ENCODE measurements around the gene AQP6. TPM values are rescaled to one million over a fixed set of nuclear protein-coding genes. Genes with fewer than 3 reads are reported as not detected.

AQP6 gene
- total and polyA plus RNA-seq, 10 donors, result 0.03 to 0.36 TPM; not detected in 8

DNA sequence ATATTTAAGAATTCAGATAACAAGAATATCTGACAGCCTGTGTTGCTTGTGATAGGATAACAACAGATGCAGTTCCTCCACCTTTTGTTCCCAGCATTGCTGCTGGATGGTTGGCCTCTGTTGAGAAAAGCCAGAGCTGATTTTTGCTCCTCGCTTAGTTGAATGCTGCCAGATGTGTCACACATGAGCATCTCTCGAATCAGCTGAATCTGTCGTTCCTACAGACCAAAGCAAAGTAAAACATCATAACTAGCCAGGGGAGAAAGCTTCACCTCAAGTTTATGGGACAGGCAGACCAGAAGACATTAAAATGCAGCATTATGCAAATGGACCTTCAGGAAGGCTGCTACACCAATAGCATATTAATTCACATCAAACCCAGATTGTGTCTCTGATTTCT lies 32.4 kb downstream of the AQP6 start:
- Histone ChIP-seq H3K27me3 (replicated peaks in 1 of 7) (no peaks in the 10 kb centered on the region), H3K4me1 (peaks cover 0 to 11% (median 0%) of the 10 kb centered on the region in 6 donors), H3K9me3 (no peaks in the 10 kb centered on the region), H3K36me3 (peaks cover 0 to 59% (median 10%) of the 10 kb centered on the region in 6 donors), H3K4me3 (no peak overlapping the region), H3K27ac (no peak overlapping the region)
- intact Hi-C loops (cut with DNase I; ENCODE audit: low total_unique reads), result no loop called here
- 91 to 97% (median 95%) methylated on average over 3 of the region's 3 CpGs for whole genome bisulfite sequencing, 5 donors
- TF ChIP-seq, protein P1, sequence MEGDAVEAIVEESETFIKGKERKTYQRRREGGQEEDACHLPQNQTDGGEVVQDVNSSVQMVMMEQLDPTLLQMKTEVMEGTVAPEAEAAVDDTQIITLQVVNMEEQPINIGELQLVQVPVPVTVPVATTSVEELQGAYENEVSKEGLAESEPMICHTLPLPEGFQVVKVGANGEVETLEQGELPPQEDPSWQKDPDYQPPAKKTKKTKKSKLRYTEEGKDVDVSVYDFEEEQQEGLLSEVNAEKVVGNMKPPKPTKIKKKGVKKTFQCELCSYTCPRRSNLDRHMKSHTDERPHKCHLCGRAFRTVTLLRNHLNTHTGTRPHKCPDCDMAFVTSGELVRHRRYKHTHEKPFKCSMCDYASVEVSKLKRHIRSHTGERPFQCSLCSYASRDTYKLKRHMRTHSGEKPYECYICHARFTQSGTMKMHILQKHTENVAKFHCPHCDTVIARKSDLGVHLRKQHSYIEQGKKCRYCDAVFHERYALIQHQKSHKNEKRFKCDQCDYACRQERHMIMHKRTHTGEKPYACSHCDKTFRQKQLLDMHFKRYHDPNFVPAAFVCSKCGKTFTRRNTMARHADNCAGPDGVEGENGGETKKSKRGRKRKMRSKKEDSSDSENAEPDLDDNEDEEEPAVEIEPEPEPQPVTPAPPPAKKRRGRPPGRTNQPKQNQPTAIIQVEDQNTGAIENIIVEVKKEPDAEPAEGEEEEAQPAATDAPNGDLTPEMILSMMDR (IDR thresholded peaks at IDR 0.05 in 8 of 11, conservative IDR thresholded peaks at IDR 0.05 in 3 of 11), result no peak
- no peak for TF ChIP-seq POLR2A (IDR thresholded peaks at IDR 0.05)
- TF ChIP-seq POLR2AphosphoS5 (IDR thresholded peaks at IDR 0.05), result no peak
- no peak for DNase-seq

DNA sequence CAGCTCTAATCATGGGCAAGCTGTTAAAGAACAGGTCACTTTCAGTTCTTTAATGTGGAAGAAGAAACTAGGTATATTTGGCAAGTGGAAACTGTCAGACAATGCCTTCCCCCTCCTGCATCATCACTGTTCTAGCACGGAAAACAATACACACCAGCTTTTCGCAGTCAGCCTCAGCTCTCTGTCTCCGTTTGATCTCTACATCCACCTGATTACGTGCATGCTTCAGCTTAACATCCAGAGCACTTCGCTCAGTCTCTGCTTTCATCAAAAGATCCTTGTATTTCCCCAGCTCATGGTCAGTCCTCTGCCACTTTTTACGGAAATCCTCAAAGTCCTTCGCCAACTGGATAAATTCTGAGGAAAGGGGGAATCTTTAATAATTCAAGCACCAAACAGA lies 33.5 kb downstream of the AQP6 start:
- TF ChIP-seq POLR2A (IDR thresholded peaks at IDR 0.05), result no peak
- TF ChIP-seq, protein P1 (IDR thresholded peaks at IDR 0.05 in 8 of 11, conservative IDR thresholded peaks at IDR 0.05 in 3 of 11), result no peak
- TF ChIP-seq POLR2AphosphoS5 (IDR thresholded peaks at IDR 0.05), result no peak

DNA sequence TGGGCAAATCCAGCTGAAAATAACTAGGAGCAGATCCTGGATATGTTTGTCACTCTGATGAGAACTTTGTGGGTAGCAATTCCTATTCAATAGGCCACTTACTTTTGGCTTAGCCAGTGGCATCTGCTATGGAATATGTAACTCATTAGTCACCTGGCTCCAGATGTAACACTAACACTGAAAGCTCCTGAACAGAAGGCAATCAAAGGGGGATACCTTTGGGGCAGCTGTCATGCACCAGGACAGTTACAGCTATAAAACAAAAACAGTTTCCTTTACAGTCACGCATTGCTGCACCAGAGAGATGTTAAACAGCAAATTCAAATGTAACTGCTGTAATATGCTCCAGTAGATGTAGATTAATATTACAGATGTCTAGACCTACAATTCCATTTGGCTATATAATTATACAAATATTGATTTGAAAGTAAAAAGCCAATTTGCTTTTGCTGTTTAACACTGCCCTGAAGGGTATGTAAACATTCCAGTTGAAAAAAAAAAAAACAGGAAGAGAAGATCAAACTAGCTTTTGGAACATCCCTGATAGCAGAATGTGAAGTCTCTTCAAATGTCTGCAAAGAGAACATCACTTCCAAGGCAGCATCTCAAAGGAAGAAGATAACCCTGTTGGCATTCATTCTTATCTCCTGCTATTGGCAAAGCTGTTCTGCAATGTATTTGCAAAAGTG lies 34.2 kb downstream of the AQP6 start:
- intact Hi-C loops (cut with DNase I; ENCODE audit: low total_unique reads), result no loop called here
- Histone ChIP-seq H3K4me3 (no peak overlapping the region), H3K36me3 (peaks cover 0 to 58% (median 5%) of the 10 kb centered on the region in 6 donors), H3K27ac (no peak overlapping the region), H3K27me3 (replicated peaks in 1 of 7) (no peaks in the 10 kb centered on the region), H3K4me1 (peaks cover 0 to 11% (median 0%) of the 10 kb centered on the region in 6 donors), H3K9me3 (no peaks in the 10 kb centered on the region)
- WGBS, 5 donors, result 75 to 86% (median 79%) methylated on average over 1 of the region's 1 CpG
- TF ChIP-seq POLR2A (IDR thresholded peaks at IDR 0.05), result no peak
- no peak for TF ChIP-seq POLR2AphosphoS5 (IDR thresholded peaks at IDR 0.05)
- TF ChIP-seq, protein P1 (IDR thresholded peaks at IDR 0.05 in 8 of 11, conservative IDR thresholded peaks at IDR 0.05 in 3 of 11), result no peak
- DNase-seq, result no peak

More for the DNA sequence above, 33.5 kb downstream of the AQP6 start:
- Histone ChIP-seq H3K9me3 (no peaks in the 10 kb centered on the region), H3K27ac (no peak overlapping the region), H3K27me3 (replicated peaks in 1 of 7) (no peaks in the 10 kb centered on the region), H3K4me1 (peaks cover 0 to 11% (median 0%) of the 10 kb centered on the region in 6 donors), H3K4me3 (no peak overlapping the region), H3K36me3 (peaks cover 0 to 58% (median 5%) of the 10 kb centered on the region in 6 donors)
- intact Hi-C loops (cut with DNase I; ENCODE audit: low total_unique reads), result no loop called here
- DNase-seq, result no peak
- 88 to 95% (median 93%) methylated on average over 7 of the region's 7 CpGs for WGBS, 5 donors

DNA sequence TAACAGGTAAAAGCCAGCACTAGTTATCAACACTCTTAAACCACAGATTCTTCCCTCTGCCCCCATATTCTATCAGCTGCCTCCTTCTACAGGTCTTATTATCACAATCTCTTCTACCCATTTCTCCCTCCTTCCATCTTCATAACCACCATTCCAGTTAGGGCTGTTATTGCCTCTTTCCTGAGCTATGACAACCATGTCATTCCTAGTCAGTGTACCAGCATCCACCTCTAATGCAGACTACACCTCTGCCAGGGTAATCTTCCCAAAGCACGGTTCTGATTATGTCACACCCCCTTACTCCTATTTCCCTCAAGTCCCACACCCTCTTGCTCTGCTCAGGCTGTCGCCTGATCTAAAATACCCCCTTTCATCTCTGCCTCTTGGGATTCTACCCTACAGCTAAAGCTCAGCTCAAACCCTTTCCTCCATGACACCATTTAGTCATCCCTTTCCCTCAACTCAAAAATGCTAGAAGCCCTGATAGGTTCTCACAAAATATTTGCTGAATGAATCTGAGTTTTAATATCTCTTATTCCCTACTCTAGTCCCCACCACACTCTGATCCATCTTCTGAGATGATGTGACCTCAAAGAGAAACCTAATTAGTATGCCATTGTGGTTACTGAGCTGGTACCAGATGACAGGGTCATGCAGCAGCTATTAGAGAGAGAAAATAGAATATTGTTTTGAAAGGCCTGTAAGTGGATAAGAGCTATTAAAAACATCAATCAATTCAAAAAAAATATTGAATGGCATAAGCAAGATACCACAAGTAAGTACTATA lies 40.8 kb downstream of the AQP6 start:
- Histone ChIP-seq H3K36me3 (peaks cover 0 to 48% (median 0%) of the 10 kb centered on the region in 6 donors), H3K4me1 (peaks cover 0 to 20% (median 0%) of the 10 kb centered on the region in 6 donors), H3K9me3 (no peaks in the 10 kb centered on the region), H3K4me3 (no peak overlapping the region), H3K27ac (no peak overlapping the region), H3K27me3 (replicated peaks in 1 of 7) (no peaks in the 10 kb centered on the region)
- DNase-seq, result no peak
- intact Hi-C loops (cut with DNase I; ENCODE audit: low total_unique reads), result no loop called here
- TF ChIP-seq POLR2AphosphoS5 (IDR thresholded peaks at IDR 0.05), result no peak
- TF ChIP-seq, protein P1 (IDR thresholded peaks at IDR 0.05 in 8 of 11, conservative IDR thresholded peaks at IDR 0.05 in 3 of 11), result no peak
- TF ChIP-seq POLR2A (IDR thresholded peaks at IDR 0.05), result no peak
- 77 to 89% (median 84%) methylated on average over 2 of the region's 2 CpGs for WGBS, 5 donors

Measured in spleen (tissue), 11 donors.